ENCODE results near the gene TTC7B. TPM values are rescaled to one million over a fixed set of nuclear protein-coding genes. Genes with fewer than 3 reads are reported as not detected.

TTC7B gene
- total RNA-seq, 4 donors from 2014 or later: 14.3 to 48.9 (median 32.5) TPM

GRCh38 chr14:90499121-90499520 is 317.1 kb downstream of the TTC7B start:
- Histone ChIP-seq H3K9me3 (no peaks in the 10 kb centered on the region), H3K4me1 (no peaks in the 10 kb centered on the region), H3K27ac (no peak overlapping the region), H3K4me3 (no peak overlapping the region), H3K27me3 (peaks cover 9% of the 10 kb centered on the region), H3K36me3 (no peaks in the 10 kb centered on the region)
- WGBS: 92% methylated on average over 6 of the region's 6 CpGs
- TF ChIP-seq POLR2AphosphoS5 (IDR thresholded peaks at IDR 0.05) (no peak), EP300 (IDR thresholded peaks at IDR 0.05) (no peak), CTCF (IDR thresholded peaks at IDR 0.05) (no peak), POLR2A (IDR thresholded peaks at IDR 0.05) (no peak)
- DNase-seq (ENCODE audit: low spot score in 2 of 2): peak in 1 of 2 donors; percentile 50

GRCh38 chr14:90498198-90498597 is 318.0 kb downstream of the TTC7B start:
- no peak overlapping the region for H3K4me3 ChIP-seq
- no peaks in the 10 kb centered on the region for H3K36me3 ChIP-seq
- H3K9me3 ChIP-seq: no peaks in the 10 kb centered on the region
- no peak overlapping the region for H3K27ac ChIP-seq
- no peaks in the 10 kb centered on the region for H3K4me1 ChIP-seq
- DNase-seq (ENCODE audit: low spot score in 2 of 2): no peak
- peaks cover 9% of the 10 kb centered on the region for H3K27me3 ChIP-seq
- TF ChIP-seq CTCF (IDR thresholded peaks at IDR 0.05): no peak

- TF ChIP-seq CTCF (IDR thresholded peaks at IDR 0.05) (no peak), EP300 (IDR thresholded peaks at IDR 0.05) (no peak), POLR2A (IDR thresholded peaks at IDR 0.05) (no peak), POLR2AphosphoS5 (IDR thresholded peaks at IDR 0.05) (no peak)
- WGBS: 90% methylated on average over 2 of the region's 2 CpGs
- DNase-seq (ENCODE audit: low spot score in 2 of 2): peak in 1 of 2 donors; percentile 52
- no peaks in the 10 kb centered on the region for H3K9me3 ChIP-seq
- H3K27me3 ChIP-seq: peaks cover 9% of the 10 kb centered on the region
- no peaks in the 10 kb centered on the region for H3K36me3 ChIP-seq
- peaks cover 6% of the 10 kb centered on the region for H3K4me1 ChIP-seq
- H3K4me3 ChIP-seq: no peak overlapping the region
- no peak overlapping the region for H3K27ac ChIP-seq
Measured at GRCh38 chr14:90496379-90496778, 319.9 kb downstream of the TTC7B start.

- Histone ChIP-seq H3K27ac (no peak overlapping the region), H3K4me3 (no peak overlapping the region), H3K27me3 (peaks cover 9% of the 10 kb centered on the region), H3K9me3 (no peaks in the 10 kb centered on the region), H3K36me3 (no peaks in the 10 kb centered on the region), H3K4me1 (peaks cover 10% of the 10 kb centered on the region)
- no peak for TF ChIP-seq EP300 (IDR thresholded peaks at IDR 0.05)
- TF ChIP-seq POLR2AphosphoS5 (IDR thresholded peaks at IDR 0.05): no peak
- TF ChIP-seq POLR2A (IDR thresholded peaks at IDR 0.05): no peak
- no peak for TF ChIP-seq CTCF (IDR thresholded peaks at IDR 0.05)
- 57% methylated on average over 9 of the region's 12 CpGs for WGBS
- peak in 1 of 2 donors; percentile 37 for DNase-seq (ENCODE audit: low spot score in 2 of 2)
Measured at GRCh38 chr14:90495357-90496276, 320.6 kb downstream of the TTC7B start.

GRCh38 chr14:90491911-90492531 is 324.2 kb downstream of the TTC7B start:
- TF ChIP-seq CTCF (IDR thresholded peaks at IDR 0.05) (no peak), POLR2AphosphoS5 (IDR thresholded peaks at IDR 0.05) (no peak), EP300 (IDR thresholded peaks at IDR 0.05) (no peak), POLR2A (IDR thresholded peaks at IDR 0.05) (no peak)
- Histone ChIP-seq H3K27me3 (no peaks in the 10 kb centered on the region), H3K27ac (no peak overlapping the region), H3K9me3 (no peaks in the 10 kb centered on the region), H3K4me3 (no peak overlapping the region), H3K36me3 (no peaks in the 10 kb centered on the region), H3K4me1 (peaks cover 10% of the 10 kb centered on the region)
- 47% methylated on average over 7 of the region's 11 CpGs for WGBS
- no peak for DNase-seq (ENCODE audit: low spot score in 2 of 2)
